B cell (primary cell): ENCODE data around the gene LSM4.

Source experiments
- CTCF ChIP-seq: fragments of 200-600 bp; IDR thresholded peaks from one replicate; pipeline ENCODE4 v1.8.0; 2022; ENCODE audit warnings: antibody characterized with exemption, mild to moderate bottlenecking
- EZH2 ChIP-seq: IDR thresholded peaks from 2 replicates; pipeline ENCODE4 v1.6.1; 2012; ENCODE audit warnings: borderline replicate concordance, low read depth, mild to moderate bottlenecking, moderate library complexity, low read length; ENCODE audit not compliant: insufficient read depth, poor library complexity, severe bottlenecking

- TF ChIP-seq CTCF (peak; percentile 76), EZH2 (no peak)
Measured at GRCh38 chr19:18279516-18280246, 43.2 kb downstream of the LSM4 start.
